ACC112 (cell line): Measurements from ENCODE around the gene FSTL3.
"Not testable (repeated sequence)": the region's sequence is repeated elsewhere in the genome, so short reads cannot be mapped to it uniquely, and the experiment has no call there.

Source experiments
- H2AFZ ChIP-seq: fragments of 200-600 bp; sonication (generic); one replicate; pipeline ENCODE4 v1.6.0; 2017; ENCODE audit warnings: antibody characterized with exemption, low read length; ENCODE audit not compliant: unreplicated experiment
- H3K27ac ChIP-seq: fragments of 200-600 bp; sonication (generic); 2 replicates; pipeline ENCODE4 v1.5.1; 2014; ENCODE audit warnings: low read depth, mild to moderate bottlenecking, antibody characterized with exemption, low read length, moderate library complexity
- H3K27me3 ChIP-seq: fragments of 200-600 bp; sonication (generic); 2 replicates; pipeline ENCODE4 v1.6.1; 2014; ENCODE audit warnings: mild to moderate bottlenecking, antibody characterized with exemption, low read length, moderate library complexity, mixed read lengths; ENCODE audit not compliant: insufficient read depth
- H3K36me3 ChIP-seq: fragments of 200-600 bp; sonication (generic); 2 replicates; pipeline ENCODE4 v1.6.1; 2016; ENCODE audit warnings: mild to moderate bottlenecking, antibody characterized with exemption, low read length, moderate library complexity, mixed read lengths; ENCODE audit not compliant: insufficient read depth
- H3K4me1 ChIP-seq: fragments of 200-600 bp; sonication (generic); one replicate; pipeline ENCODE4 v1.6.1; 2016; ENCODE audit warnings: low read length, mixed read lengths; ENCODE audit not compliant: insufficient read depth, unreplicated experiment, control insufficient read depth
- H3K4me3 ChIP-seq: fragments of 200-600 bp; sonication (generic); 2 replicates; pipeline ENCODE4 v1.5.1; 2014; ENCODE audit warnings: mild to moderate bottlenecking, low read depth, low read length
- H3K79me2 ChIP-seq: fragments of 200-600 bp; sonication (generic); one replicate; pipeline ENCODE4 v1.6.0; 2016; ENCODE audit warnings: low read length; ENCODE audit not compliant: control insufficient read depth, unreplicated experiment, insufficient read depth

Gene FSTL3

DNA sequence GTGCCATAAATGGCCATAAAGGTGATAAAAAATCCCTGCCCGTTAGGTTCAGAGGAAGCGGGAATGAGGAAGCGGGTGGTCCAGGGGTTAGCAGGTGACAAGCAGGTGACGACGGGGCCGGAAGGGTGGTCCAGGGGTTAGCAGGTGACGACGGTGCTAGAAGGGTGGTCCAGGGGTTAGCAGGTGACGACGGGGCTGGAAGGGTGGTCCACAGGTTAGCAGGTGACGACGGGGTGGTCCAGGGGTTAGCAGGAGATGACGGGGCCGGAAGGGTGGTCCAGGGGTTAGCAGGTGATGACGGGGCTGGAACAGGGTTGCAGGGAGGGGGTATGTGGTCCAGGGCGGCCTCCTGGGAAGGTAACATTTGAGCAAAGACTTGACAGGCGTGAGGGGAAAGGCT lies 12.8 kb downstream of the FSTL3 start:
- Histone ChIP-seq H3K4me1 (no peaks in the 10 kb centered on the region), H3K79me2 (no peaks in the 10 kb centered on the region), H3K4me3 (no peak overlapping the region), H3K27me3 (no peaks in the 10 kb centered on the region), H3K36me3 (no peaks in the 10 kb centered on the region), H3K27ac (no peak overlapping the region), H2AFZ (no peak overlapping the region)

- no peaks in the 10 kb centered on the region for H3K4me1 ChIP-seq
- H3K36me3 ChIP-seq = no peaks in the 10 kb centered on the region
- peaks cover 7% of the 10 kb centered on the region; the same call in 1 of the 2 replicates for H3K27me3 ChIP-seq
- no peaks in the 10 kb centered on the region for H3K79me2 ChIP-seq
- H2AFZ ChIP-seq = no peak overlapping the region
- H3K27ac ChIP-seq = no peak overlapping the region
- H3K4me3 ChIP-seq = no peak overlapping the region
Measured at GRCh38 chr19:690203-690602, 14.0 kb downstream of the FSTL3 start.

GRCh38 chr19:694481-695351 lies 18.5 kb downstream of the FSTL3 start:
- Histone ChIP-seq H3K4me3 (no peak overlapping the region), H3K36me3 (no peaks in the 10 kb centered on the region), H3K27ac (no peak overlapping the region), H3K79me2 (no peaks in the 10 kb centered on the region), H3K27me3 (peaks cover 12% of the 10 kb centered on the region; the same call in 1 of the 2 replicates), H2AFZ (no peak overlapping the region), H3K4me1 (no peaks in the 10 kb centered on the region)

DNA sequence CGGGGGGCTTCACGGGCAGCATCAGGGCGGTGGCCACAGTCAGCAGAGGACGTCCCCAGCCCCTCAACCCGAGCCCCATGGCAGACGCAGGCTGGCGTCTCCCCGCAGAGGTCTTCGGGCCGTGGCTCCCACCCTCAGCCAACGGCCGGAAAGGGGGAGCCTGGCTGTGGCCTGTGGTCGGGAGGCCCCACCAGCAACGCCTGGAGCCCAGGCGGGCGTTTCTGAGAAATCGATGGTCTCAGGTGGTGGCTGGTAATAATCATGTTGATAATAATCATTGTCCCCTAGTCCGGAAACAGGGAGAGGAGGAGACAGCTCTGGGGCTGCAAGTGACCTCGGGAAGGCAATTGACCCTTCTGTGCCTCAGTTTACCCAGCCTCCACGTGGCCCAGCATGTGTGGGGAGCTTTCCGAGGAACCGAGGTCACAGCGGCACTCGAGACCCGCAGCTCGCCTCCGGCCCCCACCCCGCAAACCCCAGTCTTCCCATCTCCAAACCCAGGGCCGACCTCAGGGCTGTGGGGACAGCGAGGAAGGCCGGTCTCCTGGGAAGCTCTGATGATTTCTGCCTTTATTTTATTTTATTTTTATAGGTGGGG lies 19.3 kb downstream of the FSTL3 start, which contains the start of gene PRSS57:
PRSS57 (minus strand) TSS at position 101 of the 598 bp plus-strand sequence; CDS start at position 79, 22 bp downstream.
- H2AFZ ChIP-seq = no peak within 1 kb of the TSS
- H3K79me2 ChIP-seq = no peaks in the 10 kb centered on the region
- H3K36me3 ChIP-seq = no peaks in the 10 kb centered on the region
- no peak within 1 kb of the TSS for H3K4me3 ChIP-seq
- H3K27ac ChIP-seq = no peak within 1 kb of the TSS
- H3K4me1 ChIP-seq = no peaks in the 10 kb centered on the region
- peaks cover 12% of the 10 kb centered on the region; the same call in 1 of the 2 replicates for H3K27me3 ChIP-seq

DNA sequence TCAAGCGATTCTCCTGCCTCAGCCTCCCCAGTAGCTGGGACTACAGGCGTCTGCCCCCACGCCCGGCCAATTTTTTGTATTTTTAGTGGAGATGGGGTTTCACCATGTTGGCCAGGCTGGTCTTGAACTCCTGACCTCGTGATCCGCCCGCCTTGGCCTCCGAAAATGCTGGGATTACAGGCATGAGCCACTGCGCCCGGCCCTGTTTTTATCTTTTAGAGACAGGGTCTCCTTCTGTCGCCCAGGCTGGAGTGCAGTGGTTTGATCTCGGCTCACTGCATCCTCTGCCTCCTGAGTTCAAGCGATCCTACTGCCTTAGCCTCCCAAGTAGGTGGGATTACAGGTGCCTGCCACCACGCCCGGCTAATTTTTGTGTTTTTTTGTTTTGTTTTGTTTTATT lies 22.3 kb downstream of the FSTL3 start:
- peaks cover 12% of the 10 kb centered on the region; the same call in 1 of the 2 replicates for H3K27me3 ChIP-seq
- H3K79me2 ChIP-seq, H2AFZ ChIP-seq, H3K36me3 ChIP-seq, H3K27ac ChIP-seq, H3K4me1 ChIP-seq, H3K4me3 ChIP-seq: not testable (repeated sequence)

DNA sequence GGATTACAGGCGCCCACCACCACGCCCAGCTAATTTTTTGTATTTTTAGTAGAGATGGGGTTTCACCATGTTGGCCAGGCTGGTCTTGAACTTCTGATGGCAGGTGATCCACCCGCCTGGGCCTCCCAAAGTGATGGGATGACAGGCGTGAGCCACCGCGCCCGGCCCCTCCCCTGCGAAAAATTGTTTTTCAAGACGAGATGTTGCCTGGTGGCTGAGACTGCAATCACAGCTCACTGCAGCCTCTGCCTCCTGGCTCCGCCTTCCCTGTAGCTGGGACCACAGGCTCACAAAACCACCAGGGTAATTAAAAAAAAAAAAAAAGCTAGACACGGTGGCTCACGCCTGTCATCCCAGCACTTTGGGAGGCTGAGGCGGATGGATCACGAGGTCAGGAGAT lies 23.7 kb downstream of the FSTL3 start:
- H3K4me3 ChIP-seq, H3K79me2 ChIP-seq, H2AFZ ChIP-seq, H3K27me3 ChIP-seq, H3K27ac ChIP-seq, H3K36me3 ChIP-seq, H3K4me1 ChIP-seq: not testable (repeated sequence)

DNA sequence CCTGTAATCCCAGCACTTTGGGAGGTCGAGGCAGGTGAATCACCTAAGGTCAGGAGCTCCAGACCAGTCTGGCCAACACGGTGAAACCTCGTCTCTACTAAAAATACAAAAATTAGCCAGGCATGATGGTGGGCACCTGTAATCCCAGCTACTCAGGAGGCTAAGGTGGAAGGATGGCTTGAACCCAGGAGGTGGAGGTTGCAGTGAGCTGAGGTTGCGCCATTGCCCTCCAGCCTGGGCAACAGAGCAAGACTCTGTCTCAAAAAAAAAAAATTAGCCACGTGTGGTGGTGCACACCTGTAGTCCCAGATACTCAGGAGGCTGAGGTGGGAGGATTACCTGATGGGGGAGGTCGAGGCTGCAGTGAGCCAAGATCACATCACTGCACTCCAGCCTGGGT lies 26.7 kb downstream of the FSTL3 start:
- H3K27me3 ChIP-seq, H3K27ac ChIP-seq, H2AFZ ChIP-seq: not testable (repeated sequence)

DNA sequence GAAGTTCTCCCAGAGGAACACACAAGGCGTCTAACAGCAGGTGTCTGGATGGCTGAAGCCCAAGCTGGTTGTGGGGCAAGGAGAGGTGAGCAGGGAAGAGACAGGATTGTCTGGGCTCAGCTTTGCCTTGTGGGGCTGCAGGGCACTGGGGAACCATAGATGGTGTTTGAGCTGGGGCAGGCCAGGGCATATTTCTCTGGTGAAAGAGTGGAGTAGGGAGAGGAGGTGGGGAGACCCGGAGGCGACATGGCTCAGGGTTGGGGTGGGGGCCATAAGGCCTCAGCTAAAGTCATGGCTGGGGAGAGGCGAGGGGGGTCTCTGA lies 27.1 kb downstream of the FSTL3 start:
- no peak overlapping the region for H2AFZ ChIP-seq
- H3K4me1 ChIP-seq = no peaks in the 10 kb centered on the region
- no peaks in the 10 kb centered on the region for H3K79me2 ChIP-seq
- no peak overlapping the region for H3K4me3 ChIP-seq
- peaks cover 6% of the 10 kb centered on the region; the same call in 1 of the 2 replicates for H3K27me3 ChIP-seq
- H3K27ac ChIP-seq = no peak overlapping the region
- no peaks in the 10 kb centered on the region for H3K36me3 ChIP-seq

More for the DNA sequence above, 26.7 kb downstream of the FSTL3 start:
- not testable (repeated sequence) for H3K4me1 ChIP-seq, H3K4me3 ChIP-seq, H3K36me3 ChIP-seq, H3K79me2 ChIP-seq

DNA sequence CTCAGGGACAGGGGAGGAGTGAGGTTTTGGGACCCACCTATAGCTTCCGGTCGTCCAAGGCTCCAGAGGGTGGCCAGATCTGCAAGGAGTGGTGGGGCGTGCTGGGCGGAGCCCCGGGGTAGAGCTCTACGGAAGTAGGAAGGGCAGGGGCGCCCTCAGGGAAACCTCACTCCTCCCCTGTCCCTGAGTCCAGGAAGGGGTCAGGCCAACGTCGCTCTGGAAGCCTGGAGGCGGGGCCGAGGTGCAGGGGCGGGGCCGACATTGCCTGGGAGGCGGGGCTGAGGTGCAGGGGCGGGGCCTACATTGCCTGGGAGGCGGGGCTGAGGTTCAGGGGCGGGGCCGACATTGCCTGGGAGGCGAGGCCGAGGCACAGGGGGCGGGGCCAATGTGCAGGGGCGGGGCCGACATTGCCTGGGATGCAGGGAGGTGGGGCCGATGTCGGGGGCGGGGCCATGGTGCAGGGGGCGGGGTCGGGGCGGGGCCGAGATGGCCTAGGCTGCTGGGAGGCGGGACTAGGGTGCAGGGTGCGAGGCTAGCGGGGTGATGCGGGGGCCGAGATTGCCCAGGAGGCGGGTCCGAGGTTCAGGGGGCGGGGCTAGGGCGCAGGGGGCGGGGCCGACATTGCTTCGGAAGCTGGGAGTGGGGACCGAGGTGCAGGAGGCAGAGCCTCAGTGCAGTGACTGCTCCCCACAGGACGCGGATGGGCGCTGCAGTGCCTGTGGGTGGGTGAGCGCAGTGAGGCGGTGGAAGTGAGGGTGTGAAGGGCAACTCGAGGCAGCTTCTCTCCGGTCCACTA lies 27.7 kb downstream of the FSTL3 start:
- peaks cover 9% of the 10 kb centered on the region; the same call in 1 of the 2 replicates for H3K27me3 ChIP-seq
- H3K27ac ChIP-seq = no peak overlapping the region
- no peaks in the 10 kb centered on the region for H3K4me1 ChIP-seq
- H3K36me3 ChIP-seq = no peaks in the 10 kb centered on the region
- H3K79me2 ChIP-seq = no peaks in the 10 kb centered on the region
- H2AFZ ChIP-seq = no peak overlapping the region
- no peak overlapping the region for H3K4me3 ChIP-seq

DNA sequence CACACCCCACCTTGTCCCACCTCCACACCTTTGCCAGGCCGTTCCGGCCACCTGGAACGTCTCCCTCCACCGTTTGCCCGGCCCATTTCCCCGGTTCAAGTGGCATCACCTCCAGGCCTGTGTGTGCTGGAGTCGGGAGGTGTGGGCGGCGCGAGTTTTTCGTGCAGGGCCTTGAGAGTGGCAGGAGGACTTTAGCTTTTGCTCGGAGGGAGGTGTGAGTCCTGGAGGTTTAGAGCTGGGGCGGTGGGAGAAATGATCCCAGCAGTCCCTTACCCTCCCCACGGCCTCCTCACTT lies 28.2 kb downstream of the FSTL3 start:
- peaks cover 10% of the 10 kb centered on the region for H3K27me3 ChIP-seq
- H3K4me1 ChIP-seq = no peaks in the 10 kb centered on the region
- no peaks in the 10 kb centered on the region for H3K79me2 ChIP-seq
- no peak overlapping the region for H2AFZ ChIP-seq
- no peak overlapping the region for H3K27ac ChIP-seq
- H3K4me3 ChIP-seq = no peak overlapping the region
- H3K36me3 ChIP-seq = no peaks in the 10 kb centered on the region
